SK-N-SH treated with all-trans-retinoic acid at 6 μM for 48 hours (cell line): ENCODE data around the gene CCN6.

Experiments used
- ATAC-seq: fragments of 200-7000 bp; cut with Tn5 transposase; 3 replicates; pipeline ENCODE4 v1.9.1; 2020; ENCODE audit warnings: mild to moderate bottlenecking, moderate library complexity
- ARNTL ChIP-seq: fragments of 450-650 bp; formaldehyde crosslinking; IDR thresholded peaks from 2 replicates; pipeline ENCODE4 v1.5.0; 2020; ENCODE audit warnings: low read depth, mild to moderate bottlenecking, moderate library complexity, borderline replicate concordance
- BACH2 ChIP-seq: fragments of 250-450 bp; sonication (Bioruptor Pico); IDR thresholded peaks from 2 replicates; pipeline ENCODE4 v1.9.0; 2021; ENCODE audit warnings: mild to moderate bottlenecking, borderline replicate concordance
- CSDC2 ChIP-seq: fragments of 250-450 bp; sonication (Bioruptor Pico); IDR thresholded peaks from 2 replicates; pipeline ENCODE4 v1.5.0; 2020; ENCODE audit warnings: mild to moderate bottlenecking, moderate library complexity
- CSRNP3 ChIP-seq: fragments of 250-450 bp; sonication (Bioruptor Pico); IDR thresholded peaks from 2 replicates; pipeline ENCODE4 v1.5.1; 2021; ENCODE audit warnings: mild to moderate bottlenecking, moderate library complexity
- ESRRG ChIP-seq: fragments of 250-450 bp; sonication (Bioruptor Pico); IDR thresholded peaks from 2 replicates; pipeline ENCODE4 v1.6.1; 2021; ENCODE audit warnings: mild to moderate bottlenecking
- GLIS3 ChIP-seq: fragments of 250-450 bp; sonication (Bioruptor Pico); IDR thresholded peaks from 2 replicates; pipeline ENCODE4 v1.5.0; 2020; ENCODE audit warnings: mild to moderate bottlenecking, moderate library complexity
- ISL1 ChIP-seq: fragments of 250-450 bp; sonication (Bioruptor Pico); IDR thresholded peaks from 2 replicates; pipeline ENCODE4 v2.1.2; 2022; ENCODE audit warnings: mild to moderate bottlenecking, moderate library complexity
- OSR1 ChIP-seq: fragments of 250-450 bp; sonication (Bioruptor Pico); IDR thresholded peaks from 2 replicates; pipeline ENCODE4 v1.8.0; 2022; ENCODE audit warnings: moderate library complexity, mild to moderate bottlenecking, inconsistent platforms
- PATZ1 ChIP-seq: fragments of 250-450 bp; sonication (Bioruptor Pico); IDR thresholded peaks from 2 replicates; pipeline ENCODE4 v1.8.0; 2020; ENCODE audit warnings: mild to moderate bottlenecking, moderate library complexity, borderline replicate concordance
- PPARA ChIP-seq: fragments of 250-450 bp; sonication (Bioruptor Pico); IDR thresholded peaks from 2 replicates; pipeline ENCODE4 v1.5.0; 2020; ENCODE audit warnings: mild to moderate bottlenecking, borderline replicate concordance
- RARB ChIP-seq: fragments of 250-450 bp; sonication (Bioruptor Pico); IDR thresholded peaks from 2 replicates; pipeline ENCODE4 v1.8.0; 2021; ENCODE audit warnings: mild to moderate bottlenecking, moderate library complexity
- SNAI2 ChIP-seq: fragments of 250-450 bp; sonication (Bioruptor Pico); IDR thresholded peaks from 2 replicates; pipeline ENCODE4 v1.5.0; 2020; ENCODE audit warnings: mild to moderate bottlenecking, moderate library complexity
- TCF4 ChIP-seq: fragments of 250-450 bp; sonication (Bioruptor Pico); IDR thresholded peaks from 2 replicates; pipeline ENCODE4 v1.8.0; 2021; ENCODE audit warnings: mild to moderate bottlenecking, moderate library complexity, borderline replicate concordance
- TOX ChIP-seq: fragments of 250-450 bp; sonication (Bioruptor Pico); IDR thresholded peaks from 2 replicates; pipeline ENCODE4 v1.8.0; 2021; ENCODE audit warnings: mild to moderate bottlenecking, moderate library complexity, borderline replicate concordance
- TSHZ2 ChIP-seq: fragments of 250-450 bp; sonication (Bioruptor Pico); IDR thresholded peaks from 2 replicates; pipeline ENCODE4 v1.5.0; 2020; ENCODE audit warnings: mild to moderate bottlenecking, moderate library complexity
- ZC3H10 ChIP-seq: fragments of 250-450 bp; sonication (Bioruptor Pico); IDR thresholded peaks from 2 replicates; pipeline ENCODE4 v1.5.1; 2021; ENCODE audit warnings: mild to moderate bottlenecking, moderate library complexity
- ZFP30 ChIP-seq: fragments of 450-650 bp; formaldehyde crosslinking; IDR thresholded peaks from 2 replicates; pipeline ENCODE4 v1.5.0; 2022; ENCODE audit warnings: mild to moderate bottlenecking, moderate library complexity
- ZNF565 ChIP-seq: fragments of 450-650 bp; formaldehyde crosslinking; conservative IDR thresholded peaks from 2 replicates; pipeline ENCODE4 v1.5.0; 2020; ENCODE audit warnings: low read depth, mild to moderate bottlenecking, moderate library complexity
- ZNF70 ChIP-seq: fragments of 450-650 bp; formaldehyde crosslinking; IDR thresholded peaks from 2 replicates; pipeline ENCODE4 v1.5.0; 2020; ENCODE audit warnings: mild to moderate bottlenecking, moderate library complexity
- TF ChIP-seq, protein P1 (sequence below): fragments of 250-450 bp; sonication (Bioruptor Pico); IDR thresholded peaks from 2 replicates; pipeline ENCODE4 v1.5.1; 2020; ENCODE audit warnings: low read depth, mild to moderate bottlenecking, moderate library complexity
- TF ChIP-seq, protein P2 (sequence below): fragments of 250-450 bp; sonication (Bioruptor Pico); IDR thresholded peaks from 2 replicates; pipeline ENCODE4 v1.8.0; 2021; ENCODE audit warnings: low read depth, mild to moderate bottlenecking, moderate library complexity, borderline replicate concordance

CCN6 gene

GRCh38 chr6:112007254-112007653 is 46.6 kb upstream of the CCN6 start:
- TF ChIP-seq ZNF70 (CRISPR knock-in tag): no peak
- no peak for TF ChIP-seq ZNF565 (CRISPR knock-in tag)
- no peak for TF ChIP-seq TCF4 (CRISPR knock-in tag)
- TF ChIP-seq, protein P1, sequence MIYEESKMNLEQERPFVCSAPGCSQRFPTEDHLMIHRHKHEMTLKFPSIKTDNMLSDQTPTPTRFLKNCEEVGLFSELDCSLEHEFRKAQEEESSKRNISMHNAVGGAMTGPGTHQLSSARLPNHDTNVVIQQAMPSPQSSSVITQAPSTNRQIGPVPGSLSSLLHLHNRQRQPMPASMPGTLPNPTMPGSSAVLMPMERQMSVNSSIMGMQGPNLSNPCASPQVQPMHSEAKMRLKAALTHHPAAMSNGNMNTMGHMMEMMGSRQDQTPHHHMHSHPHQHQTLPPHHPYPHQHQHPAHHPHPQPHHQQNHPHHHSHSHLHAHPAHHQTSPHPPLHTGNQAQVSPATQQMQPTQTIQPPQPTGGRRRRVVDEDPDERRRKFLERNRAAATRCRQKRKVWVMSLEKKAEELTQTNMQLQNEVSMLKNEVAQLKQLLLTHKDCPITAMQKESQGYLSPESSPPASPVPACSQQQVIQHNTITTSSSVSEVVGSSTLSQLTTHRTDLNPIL: no peak
- TF ChIP-seq CSRNP3: no peak
- TF ChIP-seq OSR1 (CRISPR knock-in tag): no peak
- no peak for TF ChIP-seq PPARA (CRISPR knock-in tag)
- no peak for TF ChIP-seq ARNTL (CRISPR knock-in tag)
- peak; percentile 19; the same call in 1 of the 3 replicates for ATAC-seq

- ATAC-seq: no peak
- no peak for TF ChIP-seq OSR1 (CRISPR knock-in tag)
- TF ChIP-seq CSRNP3: no peak
- no peak for TF ChIP-seq ZC3H10
- TF ChIP-seq ZNF70 (CRISPR knock-in tag): no peak
- TF ChIP-seq ZFP30 (CRISPR knock-in tag): no peak
- TF ChIP-seq GLIS3 (CRISPR knock-in tag): no peak
- TF ChIP-seq ESRRG: no peak
- TF ChIP-seq CSDC2 (CRISPR knock-in tag): no peak
- TF ChIP-seq ARNTL (CRISPR knock-in tag): no peak
- TF ChIP-seq TSHZ2 (CRISPR knock-in tag): no peak
- no peak for TF ChIP-seq ISL1 (CRISPR knock-in tag)
- TF ChIP-seq, protein P2, sequence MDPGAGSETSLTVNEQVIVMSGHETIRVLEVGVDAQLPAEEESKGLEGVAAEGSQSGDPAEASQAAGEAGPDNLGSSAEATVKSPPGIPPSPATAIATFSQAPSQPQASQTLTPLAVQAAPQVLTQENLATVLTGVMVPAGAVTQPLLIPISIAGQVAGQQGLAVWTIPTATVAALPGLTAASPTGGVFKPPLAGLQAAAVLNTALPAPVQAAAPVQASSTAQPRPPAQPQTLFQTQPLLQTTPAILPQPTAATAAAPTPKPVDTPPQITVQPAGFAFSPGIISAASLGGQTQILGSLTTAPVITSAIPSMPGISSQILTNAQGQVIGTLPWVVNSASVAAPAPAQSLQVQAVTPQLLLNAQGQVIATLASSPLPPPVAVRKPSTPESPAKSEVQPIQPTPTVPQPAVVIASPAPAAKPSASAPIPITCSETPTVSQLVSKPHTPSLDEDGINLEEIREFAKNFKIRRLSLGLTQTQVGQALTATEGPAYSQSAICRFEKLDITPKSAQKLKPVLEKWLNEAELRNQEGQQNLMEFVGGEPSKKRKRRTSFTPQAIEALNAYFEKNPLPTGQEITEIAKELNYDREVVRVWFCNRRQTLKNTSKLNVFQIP (CRISPR knock-in tag): no peak
- no peak for TF ChIP-seq TOX (CRISPR knock-in tag)
- TF ChIP-seq SNAI2 (CRISPR knock-in tag): no peak
- TF ChIP-seq PATZ1 (CRISPR knock-in tag): no peak
- TF ChIP-seq BACH2 (CRISPR knock-in tag): no peak
- TF ChIP-seq RARB (CRISPR knock-in tag): no peak
Measured at GRCh38 chr6:112007805-112008204, 46.1 kb upstream of the CCN6 start.
